KMS-11 (cell line): ENCODE data around the gene NBAS.

Experiments
- H2AFZ ChIP-seq: fragments of 200-600 bp; sonication (generic); 2 replicates; pipeline ENCODE4 v1.6.1; 2016; ENCODE audit warnings: antibody characterized with exemption, mixed run types, low read depth
- H3K27ac ChIP-seq: fragments of 200-600 bp; sonication (generic); 2 replicates; pipeline ENCODE4 v1.6.1; 2016; ENCODE audit warnings: mild to moderate bottlenecking, mixed run types
- H3K27me3 ChIP-seq: fragments of 200-600 bp; sonication (generic); 2 replicates; pipeline ENCODE4 v1.6.1; 2017; ENCODE audit warnings: mild to moderate bottlenecking, low read depth, mixed run types, moderate library complexity; ENCODE audit not compliant: insufficient read depth
- H3K36me3 ChIP-seq: fragments of 200-600 bp; sonication (generic); 2 replicates; pipeline ENCODE4 v1.6.1; 2017; ENCODE audit warnings: mild to moderate bottlenecking, mixed run types; ENCODE audit not compliant: insufficient read depth
- H3K4me1 ChIP-seq: fragments of 200-600 bp; sonication (generic); 2 replicates; pipeline ENCODE4 v1.6.1; 2016; ENCODE audit warnings: mild to moderate bottlenecking, low read depth, mixed run types; ENCODE audit not compliant: poor library complexity, severe bottlenecking
- H3K4me2 ChIP-seq: fragments of 200-600 bp; sonication (generic); 2 replicates; pipeline ENCODE4 v1.7.0; 2016; ENCODE audit warnings: mild to moderate bottlenecking, mixed run types
- H3K4me3 ChIP-seq: fragments of 200-600 bp; sonication (generic); IDR thresholded peaks from 2 replicates; pipeline ENCODE4 v1.6.1; 2017; ENCODE audit warnings: low read depth, low read length, mixed read lengths; ENCODE audit not compliant: insufficient read depth
- H3K79me2 ChIP-seq: fragments of 200-600 bp; sonication (generic); 2 replicates; pipeline ENCODE4 v1.6.1; 2016; ENCODE audit warnings: low read depth, mixed run types; ENCODE audit not compliant: insufficient read depth
- H3K9ac ChIP-seq: fragments of 200-600 bp; sonication (generic); 2 replicates; pipeline ENCODE4 v1.6.1; 2016; ENCODE audit warnings: mild to moderate bottlenecking, mixed run types
- H4K20me1 ChIP-seq: fragments of 200-600 bp; sonication (generic); 2 replicates; pipeline ENCODE4 v1.6.1; 2016; ENCODE audit warnings: mild to moderate bottlenecking, mixed run types; ENCODE audit not compliant: insufficient read depth
- TF ChIP-seq, protein P1 (sequence below): fragments of 200-600 bp; sonication (generic); conservative IDR thresholded peaks from 2 replicates; pipeline ENCODE4 v1.6.1; 2017; ENCODE audit warnings: low read depth, mild to moderate bottlenecking, antibody characterized with exemption, low read length, moderate library complexity, mixed read lengths

NBAS gene

DNA sequence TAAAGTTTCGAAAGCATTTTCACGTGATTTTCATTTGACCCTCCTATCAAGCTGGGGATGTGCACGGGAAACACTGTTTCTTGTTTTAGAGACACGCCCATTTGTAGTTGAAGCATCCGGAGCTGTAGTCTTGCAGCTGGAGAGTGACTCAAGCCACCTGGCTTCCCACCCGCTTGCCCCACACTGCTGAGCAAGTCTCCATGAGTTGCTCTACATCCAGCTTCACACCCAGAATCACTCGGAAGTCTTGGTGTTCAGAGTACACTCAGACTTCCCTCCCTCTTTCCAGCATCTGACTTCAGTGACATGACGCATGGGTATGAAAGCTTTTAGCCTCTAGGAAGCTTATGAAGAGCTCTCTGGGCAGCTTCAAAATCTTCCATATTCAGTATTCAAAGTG, 262.4 kb downstream of the NBAS start:
- H3K4me2 ChIP-seq = no peak overlapping the region
- no peaks in the 10 kb centered on the region for H3K4me1 ChIP-seq
- no peaks in the 10 kb centered on the region for H4K20me1 ChIP-seq
- H3K4me3 ChIP-seq = no peak overlapping the region
- no peaks in the 10 kb centered on the region for H3K27me3 ChIP-seq
- no peak overlapping the region for H3K27ac ChIP-seq
- H3K36me3 ChIP-seq = no peaks in the 10 kb centered on the region
- no peaks in the 10 kb centered on the region for H3K79me2 ChIP-seq
- H3K9ac ChIP-seq = no peak overlapping the region
- TF ChIP-seq, protein P1, sequence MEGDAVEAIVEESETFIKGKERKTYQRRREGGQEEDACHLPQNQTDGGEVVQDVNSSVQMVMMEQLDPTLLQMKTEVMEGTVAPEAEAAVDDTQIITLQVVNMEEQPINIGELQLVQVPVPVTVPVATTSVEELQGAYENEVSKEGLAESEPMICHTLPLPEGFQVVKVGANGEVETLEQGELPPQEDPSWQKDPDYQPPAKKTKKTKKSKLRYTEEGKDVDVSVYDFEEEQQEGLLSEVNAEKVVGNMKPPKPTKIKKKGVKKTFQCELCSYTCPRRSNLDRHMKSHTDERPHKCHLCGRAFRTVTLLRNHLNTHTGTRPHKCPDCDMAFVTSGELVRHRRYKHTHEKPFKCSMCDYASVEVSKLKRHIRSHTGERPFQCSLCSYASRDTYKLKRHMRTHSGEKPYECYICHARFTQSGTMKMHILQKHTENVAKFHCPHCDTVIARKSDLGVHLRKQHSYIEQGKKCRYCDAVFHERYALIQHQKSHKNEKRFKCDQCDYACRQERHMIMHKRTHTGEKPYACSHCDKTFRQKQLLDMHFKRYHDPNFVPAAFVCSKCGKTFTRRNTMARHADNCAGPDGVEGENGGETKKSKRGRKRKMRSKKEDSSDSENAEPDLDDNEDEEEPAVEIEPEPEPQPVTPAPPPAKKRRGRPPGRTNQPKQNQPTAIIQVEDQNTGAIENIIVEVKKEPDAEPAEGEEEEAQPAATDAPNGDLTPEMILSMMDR = no peak
- H2AFZ ChIP-seq = no peak overlapping the region

DNA sequence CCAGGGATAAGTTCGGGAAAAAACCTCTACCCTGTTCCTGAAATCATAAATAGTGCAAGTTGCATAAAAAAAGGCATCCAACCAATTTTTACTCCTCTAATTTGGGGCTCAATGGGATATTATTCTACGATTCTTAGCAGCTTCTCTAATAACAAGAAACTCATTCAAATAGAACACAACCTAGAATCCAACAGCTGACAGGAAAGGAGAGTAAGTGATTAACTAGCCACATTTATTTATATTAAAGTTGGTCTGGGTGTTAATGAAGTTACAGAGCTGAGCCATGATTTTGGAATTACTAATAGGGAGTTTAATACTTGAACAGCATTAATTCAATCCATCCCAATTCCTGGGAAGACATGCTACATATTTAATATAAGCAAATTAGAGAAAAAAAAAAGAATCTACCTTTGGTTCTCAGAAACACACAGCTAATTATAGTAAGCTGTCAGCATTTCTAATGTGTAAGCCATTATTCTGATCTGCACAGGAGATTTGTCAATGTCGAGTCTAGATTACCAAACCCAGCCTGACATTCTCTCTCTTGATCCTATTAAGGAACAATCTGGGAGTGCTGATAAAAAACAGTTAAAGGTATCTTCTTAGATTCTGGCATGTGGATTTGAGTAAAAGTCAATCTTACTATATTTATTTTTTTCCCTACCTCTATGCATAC, 267.7 kb downstream of the NBAS start:
- H3K27ac ChIP-seq = no peak overlapping the region
- no peak overlapping the region for H3K9ac ChIP-seq
- H3K4me3 ChIP-seq = no peak overlapping the region
- TF ChIP-seq, protein P1 = no peak
- no peaks in the 10 kb centered on the region for H3K79me2 ChIP-seq
- no peaks in the 10 kb centered on the region for H3K4me1 ChIP-seq
- no peak overlapping the region for H3K4me2 ChIP-seq
- H2AFZ ChIP-seq = no peak overlapping the region
- no peaks in the 10 kb centered on the region for H3K27me3 ChIP-seq
- no peaks in the 10 kb centered on the region for H3K36me3 ChIP-seq
- no peaks in the 10 kb centered on the region for H4K20me1 ChIP-seq

DNA sequence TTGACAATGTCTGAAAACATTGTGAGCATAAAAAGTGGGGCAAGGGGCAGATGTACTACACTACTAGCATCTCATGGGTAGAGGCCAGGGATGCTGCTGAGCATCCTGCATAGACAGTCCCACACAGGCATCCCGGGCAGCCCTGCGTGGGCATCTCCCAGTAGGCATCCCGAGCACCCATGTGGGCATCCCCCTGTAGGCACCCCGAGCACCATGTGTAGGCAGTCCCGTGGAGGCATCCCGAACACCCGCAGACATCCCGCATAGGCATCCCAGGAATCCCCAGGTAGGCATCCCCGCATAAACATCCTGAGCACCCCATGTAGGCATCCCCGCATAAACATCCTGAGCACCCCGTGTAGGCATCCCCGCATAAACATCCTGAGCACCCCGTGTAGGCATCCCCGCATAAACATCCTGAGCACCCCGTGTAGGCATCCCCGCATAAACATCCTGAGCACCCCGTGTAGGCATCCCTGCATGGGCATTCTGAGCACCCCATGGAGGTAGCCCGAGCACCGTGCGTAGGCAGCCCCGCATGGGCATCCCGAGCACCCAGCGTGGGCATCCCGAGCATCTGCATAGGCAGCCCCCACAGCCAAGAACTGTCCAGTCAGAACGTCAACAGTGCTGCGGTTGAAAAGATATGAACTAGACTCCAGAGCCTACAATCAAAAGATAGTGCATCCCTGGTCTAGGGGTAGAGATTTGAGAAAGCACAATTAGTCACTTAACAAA, 273.5 kb downstream of the NBAS start:
- no peaks in the 10 kb centered on the region for H3K79me2 ChIP-seq
- no peak overlapping the region for H3K4me2 ChIP-seq
- H4K20me1 ChIP-seq = no peaks in the 10 kb centered on the region
- H3K4me3 ChIP-seq = no peak overlapping the region
- no peaks in the 10 kb centered on the region for H3K36me3 ChIP-seq
- H3K9ac ChIP-seq = no peak overlapping the region
- H3K27me3 ChIP-seq = no peaks in the 10 kb centered on the region
- H3K4me1 ChIP-seq = no peaks in the 10 kb centered on the region
- TF ChIP-seq, protein P1 = no peak
- no peak overlapping the region for H2AFZ ChIP-seq
- no peak overlapping the region for H3K27ac ChIP-seq

DNA sequence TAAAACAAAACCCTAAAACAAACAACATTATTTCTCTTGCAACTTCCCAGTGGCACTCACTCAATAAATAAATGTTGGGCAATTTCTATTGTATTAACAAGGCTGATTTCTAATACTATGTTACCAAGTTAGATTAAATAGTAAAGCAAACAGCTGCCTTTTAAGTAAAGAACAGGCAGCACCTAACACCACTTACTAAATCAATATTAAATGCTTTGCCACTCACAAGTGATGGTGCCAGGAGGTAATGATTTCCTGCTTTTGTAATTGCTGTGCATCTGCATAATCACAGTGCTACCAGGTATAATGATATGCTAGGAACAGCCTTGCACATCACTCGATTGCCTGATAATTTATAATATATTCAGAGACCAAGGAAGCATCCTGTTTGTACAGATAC, 276.5 kb downstream of the NBAS start:
- no peaks in the 10 kb centered on the region for H3K36me3 ChIP-seq
- H3K27me3 ChIP-seq = no peaks in the 10 kb centered on the region
- H4K20me1 ChIP-seq = no peaks in the 10 kb centered on the region
- H3K4me2 ChIP-seq = no peak overlapping the region
- H3K79me2 ChIP-seq = no peaks in the 10 kb centered on the region
- no peaks in the 10 kb centered on the region for H3K4me1 ChIP-seq
- no peak overlapping the region for H3K27ac ChIP-seq
- H2AFZ ChIP-seq = no peak overlapping the region
- no peak overlapping the region for H3K4me3 ChIP-seq
- H3K9ac ChIP-seq = no peak overlapping the region
- TF ChIP-seq, protein P1 = no peak
